Measurements from ENCODE around the gene ATAD1. TPM values are rescaled to one million over a fixed set of nuclear protein-coding genes. Genes with fewer than 3 reads are reported as not detected.

Gene ATAD1
- total and polyA plus RNA-seq, 10 of the 15 experiments (the other 5 are each of a cell fraction or from before 2014, with no cell fraction given): 24.7 to 59.3 (median 41.1) TPM

GRCh38 chr10:87722716-87723115 is 95.3 kb downstream of the ATAD1 start (continued):
- TF ChIP-seq ATF7 (IDR thresholded peaks at IDR 0.05; ENCODE audit: low read depth): no peak
- TF ChIP-seq MEF2B (IDR thresholded peaks at IDR 0.05; ENCODE audit: partially characterized antibody, poor library complexity, severe bottlenecking): no peak
- TF ChIP-seq LARP7 (IDR thresholded peaks at IDR 0.05): no peak

- ChIA-PET CTCF (interaction anchor here (0.9 to 1.3 kb wide), 3 partner anchors 9 to 53 kb away, joined by 4 read pairs; no protein-coding TSS in a partner anchor), SMC1A (ENCODE audit: uncharacterized antibody, unreplicated experiment) (interaction anchor here (0.9 to 1.4 kb wide), 2 partner anchors 12 to 97 kb away, joined by 3 to 5 read pairs; no protein-coding TSS in a partner anchor), RAD21 (ENCODE audit: unreplicated experiment) (no interaction called here), POLR2A (no interaction called here)
- Histone ChIP-seq H3K4me2 (ENCODE audit: control insufficient read depth, insufficient read depth) (no peak overlapping the region), H3K79me2 (ENCODE audit: control insufficient read depth, insufficient read depth, low read length) (no peaks in the 10 kb centered on the region), H3K4me3 (no peak overlapping the region), H3K27me3 (replicated peaks in 1 of 2; ENCODE audit: control insufficient read depth in 2 of 2, insufficient read depth in 2 of 2, low read length in 1 of 2) (no peaks in the 10 kb centered on the region), H2AFZ (ENCODE audit: control insufficient read depth, low read depth, low read length) (no peak overlapping the region), H3K9ac (ENCODE audit: control insufficient read depth, insufficient read depth, low read length) (no peak overlapping the region), H3K36me3 (ENCODE audit: control insufficient read depth in 2 of 2, insufficient read depth in 2 of 2, low read length in 1 of 2) (no peaks in the 10 kb centered on the region), H3K27ac (ENCODE audit: control insufficient read depth, insufficient read depth) (no peak overlapping the region), H3K4me1 (ENCODE audit: control insufficient read depth, insufficient read depth, low read length) (peaks cover 3% of the 10 kb centered on the region), H3K9me3 (replicated peaks; ENCODE audit: control insufficient read depth, insufficient read depth, low read length) (no peaks in the 10 kb centered on the region), H4K20me1 (ENCODE audit: control insufficient read depth, insufficient read depth) (no peaks in the 10 kb centered on the region)
- WGBS (ENCODE audit: insufficient coverage, insufficient replicate concordance, low lambda C conversion rate, missing lambda C conversion rate): 81% methylated on average over 2 of the region's 2 CpGs
- no peak for TF ChIP-seq MTA2 (IDR thresholded peaks at IDR 0.05; ENCODE audit: low read depth)
- in situ Hi-C loops (cut with MboI): no loop called here
- intact Hi-C loops (cut with micrococcal nuclease; ENCODE audit: unreplicated experiment): no loop called here
- ATAC-seq (no peak), FAIRE-seq (no peak), DNase-seq (ENCODE audit: low read depth, low spot score) (no peak)
- BruUV-seq (replicated peaks): no TSS peak
These were observed 96.2 kb downstream of the ATAD1 start for GRCh38 chr10:87721781-87722180.

GRCh38 chr10:87720665-87721064 is 97.4 kb downstream of the ATAD1 start:
- Histone ChIP-seq H3K79me2 (ENCODE audit: control insufficient read depth, insufficient read depth, low read length) (no peaks in the 10 kb centered on the region), H3K4me1 (ENCODE audit: control insufficient read depth, insufficient read depth, low read length) (peaks cover 3% of the 10 kb centered on the region), H3K4me2 (ENCODE audit: control insufficient read depth, insufficient read depth) (no peak overlapping the region), H3K9ac (ENCODE audit: control insufficient read depth, insufficient read depth, low read length) (no peak overlapping the region), H2AFZ (ENCODE audit: control insufficient read depth, low read depth, low read length) (no peak overlapping the region), H4K20me1 (ENCODE audit: control insufficient read depth, insufficient read depth) (no peaks in the 10 kb centered on the region), H3K27me3 (replicated peaks in 1 of 2; ENCODE audit: control insufficient read depth in 2 of 2, insufficient read depth in 2 of 2, low read length in 1 of 2) (no peaks in the 10 kb centered on the region), H3K27ac (ENCODE audit: control insufficient read depth, insufficient read depth) (no peak overlapping the region), H3K4me3 (no peak overlapping the region), H3K9me3 (replicated peaks; ENCODE audit: control insufficient read depth, insufficient read depth, low read length) (no peaks in the 10 kb centered on the region), H3K36me3 (ENCODE audit: control insufficient read depth in 2 of 2, insufficient read depth in 2 of 2, low read length in 1 of 2) (no peaks in the 10 kb centered on the region)
- CTCF ChIA-PET: no interaction called here
- POLR2A ChIA-PET: no interaction called here
- no TSS peak for BruUV-seq (replicated peaks)
- RAD21 ChIA-PET (ENCODE audit: unreplicated experiment): no interaction called here
- intact Hi-C loops (cut with micrococcal nuclease; ENCODE audit: unreplicated experiment) (no loop called here), in situ Hi-C loops (cut with MboI) (no loop called here)
- 94% methylated on average over 1 of the region's 1 CpG for WGBS (ENCODE audit: insufficient coverage, insufficient replicate concordance, low lambda C conversion rate, missing lambda C conversion rate)
- SMC1A ChIA-PET (ENCODE audit: uncharacterized antibody, unreplicated experiment): interaction anchor here (0.8 kb wide), 1 partner anchor 14 kb away, joined by 3 read pairs; no protein-coding TSS in a partner anchor
- no peak for ATAC-seq
- FAIRE-seq: no peak
- DNase-seq (ENCODE audit: low read depth, low spot score): no peak
- TF ChIP-seq BCLAF1 (IDR thresholded peaks at IDR 0.05): no peak
- no peak for TF ChIP-seq RELA (IDR thresholded peaks at IDR 0.05; ENCODE audit: borderline replicate concordance, partially characterized antibody)
- TF ChIP-seq BCL11A (IDR thresholded peaks at IDR 0.05; ENCODE audit: low read depth, low read length): no peak
- TF ChIP-seq CUX1 (IDR thresholded peaks at IDR 0.05; ENCODE audit: insufficient replicate concordance, low read depth, low read length): no peak

All from GM12878 (cell line).